ENCODE results near the gene GUK1.

DNA sequence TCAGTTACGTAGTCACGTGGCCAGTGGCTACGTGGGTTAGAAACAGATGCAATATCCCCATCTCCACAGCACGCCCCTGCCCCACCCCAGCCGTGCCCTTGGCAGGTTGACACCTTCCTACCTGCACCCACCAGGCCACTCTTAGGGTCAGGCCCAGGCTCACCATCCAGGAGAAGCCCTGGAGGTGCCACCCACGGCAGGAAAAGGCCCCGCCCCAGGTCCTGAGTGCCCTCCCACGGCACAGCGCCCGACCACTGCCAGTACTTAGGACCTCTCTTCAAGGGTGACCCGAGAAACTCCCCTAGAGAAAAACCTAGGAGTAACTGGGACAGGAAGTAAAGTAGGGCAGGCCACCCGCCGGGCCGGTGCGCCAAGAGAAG lies 38.5 kb upstream of the GUK1 start:
- TF ChIP-seq POLR2A (IDR thresholded peaks at IDR 0.05) (no peak), CTCF (IDR thresholded peaks at IDR 0.05) (no peak)
